Superior temporal gyrus (tissue), 1 donor: ENCODE results near the gene NCKAP5.

Experiments
- DNase-seq: peaks from one replicate; pipeline ENCODE4 v3.0.0-alpha.2; 2016; ENCODE audit errors: extremely low spot score

The NCKAP5 gene

GRCh38 chr2:133266926-133267590 lies 301.2 kb downstream of the NCKAP5 start:
- DNase-seq, result no peak

- no peak for DNase-seq
These were observed 302.0 kb downstream of the NCKAP5 start for GRCh38 chr2:133266041-133266925.

GRCh38 chr2:133265432-133265949 lies 302.8 kb downstream of the NCKAP5 start:
- DNase-seq, result no peak

- peak; percentile 57 for DNase-seq
These were observed 303.3 kb downstream of the NCKAP5 start for GRCh38 chr2:133264989-133265401.

DNA sequence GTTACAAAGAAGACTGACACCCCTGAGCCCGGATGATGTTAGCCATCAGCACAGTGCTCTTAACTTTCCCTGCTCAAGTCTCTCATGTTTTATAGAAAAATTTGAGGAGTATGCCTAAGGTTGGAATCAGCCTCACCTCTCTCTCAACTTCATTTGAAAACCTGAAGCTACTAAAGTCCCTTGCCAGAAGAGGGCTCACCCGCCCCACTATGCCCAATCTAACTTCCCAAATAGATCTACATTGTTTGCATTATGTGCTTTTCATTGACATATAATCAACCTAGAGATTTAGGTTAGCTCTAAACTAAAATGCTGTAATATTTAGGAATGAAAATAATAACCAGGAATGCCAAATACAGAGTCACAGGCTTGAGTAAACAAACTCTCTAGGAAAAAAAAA lies 305.4 kb downstream of the NCKAP5 start:
- no peak for DNase-seq

GRCh38 chr2:133255360-133255759 lies 312.9 kb downstream of the NCKAP5 start:
- DNase-seq, result peak; percentile 76

- DNase-seq, result no peak
These were observed 314.5 kb downstream of the NCKAP5 start for GRCh38 chr2:133253793-133254192.

DNA sequence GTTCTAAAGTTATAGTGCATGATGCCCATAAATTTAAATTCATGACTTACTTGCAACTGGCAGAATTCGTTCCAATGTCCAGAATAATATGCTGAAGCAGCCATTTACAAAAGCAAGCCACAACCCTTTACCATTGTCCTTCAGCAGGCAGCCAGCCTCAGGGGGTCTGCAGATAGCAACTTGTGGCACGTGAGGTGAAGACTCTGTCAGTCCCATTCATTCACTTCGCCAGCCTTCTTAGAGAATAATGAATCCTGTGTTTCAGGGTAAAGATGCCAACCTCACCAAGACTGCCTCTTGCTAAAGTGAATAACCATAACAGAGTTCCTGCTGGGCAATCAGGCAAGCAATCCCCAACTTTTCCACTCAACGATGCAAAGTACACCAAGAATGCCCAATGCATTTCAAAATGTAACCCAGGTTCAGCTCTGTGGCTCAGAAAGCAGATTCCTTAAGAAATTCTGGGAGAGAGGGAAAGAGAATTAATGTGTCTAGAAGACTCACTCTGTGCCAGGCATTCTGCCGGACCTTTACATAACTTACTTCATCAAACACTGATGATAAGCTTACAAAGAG lies 315.4 kb downstream of the NCKAP5 start:
- no peak for DNase-seq

- DNase-seq, result no peak
These were observed 318.9 kb downstream of the NCKAP5 start for GRCh38 chr2:133249362-133249761.

- no peak for DNase-seq
These were observed 320.0 kb downstream of the NCKAP5 start for GRCh38 chr2:133248264-133248663.

DNA sequence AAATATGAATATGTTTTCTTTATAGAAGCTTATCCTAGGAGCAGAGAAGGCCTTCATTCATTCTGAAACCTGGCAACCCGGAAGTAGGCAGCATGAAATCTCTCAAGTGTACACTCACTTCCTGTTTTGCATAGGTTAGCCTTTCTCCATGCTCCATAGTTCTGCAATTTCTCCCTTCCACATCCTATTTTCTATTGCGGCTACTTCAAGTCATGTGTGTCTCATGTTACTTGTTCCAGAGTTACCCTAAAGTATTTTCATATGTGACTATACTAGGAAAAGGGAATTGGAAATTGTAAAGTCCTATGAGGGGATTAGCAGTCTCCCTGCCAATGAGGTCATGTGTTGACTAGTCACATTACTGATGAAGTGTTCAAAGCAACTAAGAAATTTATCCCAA lies 320.6 kb downstream of the NCKAP5 start:
- no peak for DNase-seq

DNA sequence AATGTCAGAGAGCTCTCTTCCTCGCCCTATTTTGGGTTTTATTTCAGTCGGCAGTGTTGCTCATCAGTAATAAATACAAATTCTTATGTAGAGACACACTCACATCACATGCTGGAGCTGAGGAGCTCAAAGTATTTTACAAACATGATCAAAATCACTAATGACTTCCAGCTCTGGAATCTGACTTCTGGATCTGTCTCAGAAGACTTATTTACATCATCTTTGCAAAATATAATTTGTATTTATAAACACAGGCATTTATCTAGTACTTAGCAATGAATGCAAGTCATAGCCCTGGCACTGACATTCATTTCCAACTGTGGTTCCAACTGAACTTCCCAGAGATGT lies 327.1 kb downstream of the NCKAP5 start:
- peak; percentile 46 for DNase-seq

GRCh38 chr2:133240491-133241223 lies 327.6 kb downstream of the NCKAP5 start:
- DNase-seq, result no peak

GRCh38 chr2:133235968-133236367 lies 332.3 kb downstream of the NCKAP5 start:
- no peak for DNase-seq

GRCh38 chr2:133232556-133232955 lies 335.7 kb downstream of the NCKAP5 start:
- DNase-seq, result no peak

DNA sequence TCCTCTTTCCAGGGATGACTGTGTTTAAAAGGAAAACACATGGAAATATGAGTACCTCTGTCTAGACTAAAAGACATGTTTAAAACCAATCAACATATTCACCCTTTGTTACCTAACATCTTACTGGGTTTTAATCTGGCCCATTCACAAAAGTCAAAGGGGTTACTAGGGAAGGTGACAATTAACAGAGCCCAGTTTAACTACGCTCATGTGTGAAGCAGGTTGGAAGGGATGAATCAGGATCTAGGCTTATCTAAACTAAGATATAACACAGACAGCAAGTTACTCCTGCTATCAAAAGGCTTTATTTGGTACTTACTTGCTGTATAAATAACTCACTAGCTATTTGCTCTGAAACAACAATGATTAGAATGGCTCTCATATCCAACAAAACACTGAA lies 337.0 kb downstream of the NCKAP5 start:
- no peak for DNase-seq

- DNase-seq, result no peak
These were observed 338.3 kb downstream of the NCKAP5 start for GRCh38 chr2:133229974-133230373.

DNA sequence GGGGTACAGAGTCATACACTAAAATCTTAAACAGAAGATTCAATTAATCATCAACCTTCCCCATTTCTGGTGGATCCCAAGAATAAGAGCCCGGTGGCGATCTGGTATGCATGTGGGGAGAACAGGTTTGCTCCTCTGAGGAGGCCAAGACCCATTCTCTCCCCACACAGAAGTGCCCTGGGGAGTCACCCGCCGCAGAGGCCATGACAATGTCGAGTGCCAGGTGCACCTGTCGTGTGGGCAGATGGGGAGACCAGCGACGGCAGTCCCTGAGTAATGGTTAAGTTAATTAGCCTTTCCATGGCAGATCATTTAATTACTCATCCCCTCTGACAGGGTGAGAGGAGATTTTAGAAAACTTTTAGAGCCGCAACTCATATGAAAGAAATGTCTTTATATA lies 345.0 kb downstream of the NCKAP5 start:
- DNase-seq, result no peak

- no peak for DNase-seq
These were observed 346.9 kb downstream of the NCKAP5 start for GRCh38 chr2:133221398-133221797.

- DNase-seq, result no peak
These were observed 350.1 kb downstream of the NCKAP5 start for GRCh38 chr2:133218204-133218603.

DNA sequence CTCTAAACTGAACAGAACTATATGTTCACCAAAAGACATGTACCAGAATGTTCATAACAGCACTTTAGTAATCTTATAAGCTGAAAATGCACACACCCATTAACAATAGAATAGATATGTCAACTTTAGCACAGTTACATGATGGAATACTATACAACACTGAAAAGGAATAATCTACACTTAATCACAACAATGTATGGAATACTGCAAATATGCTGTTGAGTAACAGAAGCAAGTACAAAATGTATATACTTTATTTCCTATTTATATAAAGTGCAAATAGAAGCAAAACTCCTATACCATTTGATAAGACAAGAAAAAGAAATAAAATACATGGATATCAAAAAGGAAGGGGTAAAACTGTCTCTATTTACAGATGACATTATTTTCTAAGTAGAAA lies 352.8 kb downstream of the NCKAP5 start:
- DNase-seq, result no peak

- no peak for DNase-seq
These were observed 354.6 kb downstream of the NCKAP5 start for GRCh38 chr2:133213651-133214050.
